Adipose tissue (tissue), 3 donors: Measurements from ENCODE around the gene ATG4B. TPM values are rescaled to one million over a fixed set of nuclear protein-coding genes. Genes with fewer than 3 reads are reported as not detected.

Experiments
- H3K27ac ChIP-seq: one replicate; pipeline ENCODE4 v1.5.1; 2013; ENCODE audit warnings: low read depth, low read length
- WGBS, 3 donors: extraction: QIAGEN DNeasy Blood & Tissue Kit; methylation state at CpG; one replicate each; pipeline ENCODE4 v1.1.7; 2013; 5-methylcytosine and 5-hydroxymethylcytosine counted together
- polyA plus RNA-seq, 3 donors: library from polyadenylated mRNA; stranded (reverse); fragments of 200-250 nt; gene quantifications; one replicate each; pipeline ENCODE4 v1.2.3, GENCODE V29; 2013
- donor health status: healthy with polysubstance abuse.
- donor health status: Bipolar disorder and iron deficiency.
- donor health status: healthy.

Gene ATG4B
- polyA plus RNA-seq, 3 donors: 29.5 to 48.2 (median 43.3) TPM

- no peak overlapping the region for H3K27ac ChIP-seq
- whole genome bisulfite sequencing, 3 donors: 94 to 97% (median 96%) methylated on average over 13 of the region's 13 CpGs
Observed at GRCh38 chr2:241611062-241611461, 26.4 kb upstream of the ATG4B start.

DNA sequence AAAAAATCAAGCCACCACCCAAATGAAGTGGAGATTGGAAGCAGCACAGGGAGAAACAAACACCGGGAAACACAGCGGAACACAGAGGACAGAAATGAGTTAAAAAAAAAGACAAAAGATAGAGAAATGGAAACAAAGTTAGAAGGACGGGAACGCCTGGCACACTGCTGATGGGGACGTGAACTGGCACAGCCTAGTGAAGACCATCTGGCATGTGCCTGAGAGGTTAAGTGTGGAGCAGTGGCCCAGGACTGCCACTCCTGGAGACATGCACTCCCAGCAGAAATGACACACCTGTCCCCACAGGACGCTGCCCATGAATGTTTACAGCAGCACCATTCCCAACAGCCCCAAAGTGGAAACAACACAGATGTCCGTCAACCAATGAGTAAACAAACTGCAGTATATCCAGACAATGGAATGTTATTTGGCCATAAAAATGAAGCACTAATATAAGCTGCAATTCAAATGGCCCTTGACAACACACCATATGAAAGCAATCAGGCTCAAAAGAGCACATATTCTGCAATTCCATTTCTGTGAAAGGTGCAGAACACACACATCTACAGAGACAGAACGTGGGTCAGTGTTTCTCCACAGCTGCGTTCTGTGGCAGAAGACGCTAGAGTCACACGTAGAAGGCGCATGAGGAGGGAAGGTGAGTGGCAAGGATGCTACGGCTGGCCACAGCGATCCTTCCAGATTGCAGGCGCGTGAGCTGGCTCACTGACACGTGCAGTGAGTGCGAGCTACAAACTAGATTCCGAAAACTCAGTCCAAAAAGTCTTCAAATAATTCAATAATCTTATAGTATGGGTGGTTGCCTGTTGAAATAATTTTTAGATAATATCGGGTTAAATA, 25.1 kb upstream of the ATG4B start:
- H3K27ac ChIP-seq: no peak overlapping the region
- WGBS, 3 donors: 78 to 84% (median 84%) methylated on average over 20 of the region's 20 CpGs

DNA sequence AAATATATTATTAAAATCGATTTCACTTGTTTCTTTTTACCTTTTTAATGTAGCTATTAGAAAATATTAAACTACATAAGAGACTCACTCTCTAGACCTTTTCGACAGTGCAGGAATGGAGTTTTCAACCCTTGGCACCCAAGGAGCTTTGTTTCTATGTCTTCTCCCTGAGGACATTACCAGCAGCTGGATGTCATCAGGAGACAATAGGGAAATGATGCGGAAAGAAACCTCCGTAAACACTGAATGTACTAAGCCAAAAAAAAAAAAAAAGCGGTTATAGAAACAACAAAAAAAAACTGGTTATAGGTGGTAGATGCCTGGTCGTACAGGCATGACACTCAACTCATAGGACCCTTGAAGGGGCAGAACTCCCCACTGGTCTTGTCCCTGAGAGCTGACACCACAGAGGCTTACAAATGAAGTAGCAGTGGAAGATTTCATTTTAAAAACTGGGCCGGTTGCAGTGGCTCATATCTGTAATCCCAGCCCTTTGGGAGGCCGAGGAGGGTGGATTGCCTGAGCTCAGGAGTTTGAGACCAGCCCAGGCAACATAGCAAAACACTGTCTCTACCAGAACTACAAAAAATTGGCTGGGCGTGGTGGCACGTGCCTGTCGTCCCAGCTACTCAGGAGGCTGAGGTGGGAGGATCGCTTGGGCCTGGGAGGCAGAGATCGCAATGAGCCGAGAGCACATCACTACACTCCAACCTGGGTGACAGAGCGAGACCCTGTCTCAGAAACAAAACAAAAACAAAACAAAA, 24.3 kb upstream of the ATG4B start:
- WGBS, 3 donors: 59 to 78% (median 69%) methylated on average over 15 of the region's 15 CpGs
- no peak overlapping the region for H3K27ac ChIP-seq

DNA sequence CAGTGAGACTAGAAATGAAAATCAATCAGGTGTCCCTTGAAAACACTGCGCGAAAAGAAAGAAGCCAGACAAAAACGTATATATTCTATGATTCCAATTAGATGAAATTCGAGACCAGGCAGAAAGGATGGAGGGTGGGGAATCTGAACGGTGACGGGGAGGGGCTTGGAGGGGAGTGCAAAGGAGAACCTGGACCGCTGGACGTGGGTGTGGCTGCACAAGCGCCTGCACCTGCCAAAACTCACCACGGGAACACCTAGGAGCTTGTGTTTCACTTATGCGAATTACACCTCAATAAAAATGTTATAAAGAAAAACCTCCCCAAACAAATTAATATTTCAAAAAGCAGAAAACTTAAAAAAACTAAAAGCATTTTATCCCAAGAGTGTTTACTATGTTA, 22.5 kb upstream of the ATG4B start:
- no peak overlapping the region for H3K27ac ChIP-seq
- 76 to 87% (median 85%) methylated on average over 11 of the region's 11 CpGs for WGBS, 3 donors

DNA sequence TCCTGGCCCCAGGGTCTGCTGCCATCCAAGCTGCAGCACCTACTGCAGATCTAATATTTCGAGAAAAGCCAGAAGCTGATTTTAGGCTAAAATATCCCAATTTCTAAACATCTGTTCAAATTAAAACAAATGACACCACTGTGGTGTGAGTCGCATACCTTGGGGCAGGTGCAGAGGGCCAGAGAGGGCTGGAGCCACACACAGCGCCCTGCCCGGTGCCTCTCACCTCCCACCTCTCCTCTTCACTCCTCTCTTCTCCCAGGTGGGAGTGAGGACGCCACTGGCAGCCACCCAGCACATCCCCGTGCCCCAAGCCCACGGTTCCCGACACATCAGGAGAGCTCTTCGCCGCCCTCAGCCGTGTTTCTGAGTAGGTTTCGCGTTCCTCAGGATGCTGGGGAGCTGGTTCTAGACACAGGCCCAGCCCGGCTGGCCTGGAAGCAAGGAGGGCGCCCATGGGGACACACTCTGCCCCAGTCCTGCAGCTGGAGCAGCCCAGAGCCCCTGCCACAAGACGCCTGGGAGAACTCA, 21.9 kb upstream of the ATG4B start:
- 87 to 93% (median 93%) methylated on average over 16 of the region's 16 CpGs for WGBS, 3 donors
- no peak overlapping the region for H3K27ac ChIP-seq

GRCh38 chr2:241616168-241617125, 21.0 kb upstream of the ATG4B start:
- 83 to 89% (median 87%) methylated on average over 30 of the region's 30 CpGs for WGBS, 3 donors
- no peak overlapping the region for H3K27ac ChIP-seq

- 42 to 53% (median 43%) methylated on average over 15 of the region's 15 CpGs for WGBS, 3 donors
- H3K27ac ChIP-seq: no peak overlapping the region
Observed at GRCh38 chr2:241617431-241618154, 19.9 kb upstream of the ATG4B start.

GRCh38 chr2:241618296-241618805, 19.1 kb upstream of the ATG4B start:
- 69 to 91% (median 77%) methylated on average over 5 of the region's 5 CpGs for WGBS, 3 donors
- no peak overlapping the region for H3K27ac ChIP-seq

- WGBS, 3 donors: 76 to 92% (median 88%) methylated on average over 11 of the region's 11 CpGs
- no peak overlapping the region for H3K27ac ChIP-seq
Observed at GRCh38 chr2:241618829-241619228, 18.7 kb upstream of the ATG4B start.

- no peak overlapping the region for H3K27ac ChIP-seq
- 91 to 95% (median 93%) methylated on average over 20 of the region's 20 CpGs for WGBS, 3 donors
Observed at GRCh38 chr2:241619597-241620418, 17.7 kb upstream of the ATG4B start.

DNA sequence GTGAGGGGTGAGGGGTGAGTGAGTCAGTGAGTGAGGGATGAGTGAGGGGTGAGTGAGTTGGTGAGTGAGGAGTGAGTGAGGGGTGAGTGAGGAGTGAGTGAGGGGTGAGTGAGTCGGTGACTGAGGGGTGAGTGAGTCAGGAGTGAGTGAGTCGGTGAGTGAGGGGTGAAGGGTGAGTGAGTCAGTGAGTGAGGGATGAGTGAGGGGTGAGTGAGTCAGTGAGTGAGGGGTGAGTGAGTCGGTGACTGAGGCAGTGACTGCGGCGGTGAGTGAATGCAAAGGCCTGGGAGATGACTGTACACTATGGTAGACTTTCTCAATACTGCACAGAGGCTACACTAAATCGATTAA, 17.1 kb upstream of the ATG4B start:
- WGBS, 3 donors: 89 to 96% (median 93%) methylated on average over 6 of the region's 6 CpGs
- no peak overlapping the region for H3K27ac ChIP-seq

- 89 to 93% (median 93%) methylated on average over 9 to 10 of the region's 10 CpGs for WGBS, 3 donors
- no peak overlapping the region for H3K27ac ChIP-seq
Observed at GRCh38 chr2:241627675-241628074, 9.8 kb upstream of the ATG4B start.

GRCh38 chr2:241629762-241630435, 7.6 kb upstream of the ATG4B start:
- no peak overlapping the region for H3K27ac ChIP-seq
- WGBS, 3 donors: 81 to 84% (median 81%) methylated on average over 11 of the region's 11 CpGs

GRCh38 chr2:241632478-241633325, 4.8 kb upstream of the ATG4B start:
- WGBS, 3 donors: 94 to 96% (median 96%) methylated on average over 39 of the region's 39 CpGs
- no peak overlapping the region for H3K27ac ChIP-seq

DNA sequence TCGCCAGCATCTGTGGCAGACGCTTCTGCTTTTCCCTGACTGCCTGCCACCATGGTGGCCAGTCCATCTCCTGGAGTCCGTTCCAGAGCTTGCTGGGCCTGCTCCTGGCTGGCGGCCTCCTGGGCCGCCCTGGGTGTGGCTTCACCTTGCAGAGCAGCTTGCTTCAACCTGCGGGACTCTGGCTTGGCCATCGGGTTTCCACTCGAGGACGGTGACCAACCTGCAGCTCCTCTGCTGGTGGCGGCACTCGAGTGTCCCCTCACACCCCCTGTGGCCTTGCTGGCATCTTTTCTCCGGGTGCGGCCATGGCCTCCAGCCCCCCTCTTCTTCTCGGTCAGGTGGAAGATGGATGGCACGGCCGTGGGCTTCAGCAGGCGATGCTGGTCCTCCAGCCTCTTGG, 3.9 kb upstream of the ATG4B start:
- H3K27ac ChIP-seq: no peak overlapping the region
- WGBS, 3 donors: 88 to 91% (median 89%) methylated on average over 17 of the region's 17 CpGs
